Stomach (tissue), 4 donors: Measurements from ENCODE around the gene USP6NL.

ENCODE experiments used
- POLR2A ChIP-seq, 4 donors: fragments of 450-650 bp; IDR thresholded peaks; one replicate each; pipeline ENCODE4 v1.6.1; 2016; ENCODE audit warnings: antibody characterized with exemption in 4 of 4, control low read depth in 2 of 4, mild to moderate bottlenecking in 1 of 4, moderate library complexity in 1 of 4
- TF ChIP-seq, protein P1 (sequence below), 7 experiments: fragments of 450-650 bp in 4 of 7; fragments of 200-600 bp in 3 of 7; sonication (generic) in 3 of 7; IDR thresholded peaks; one replicate each; pipeline ENCODE4 v1.5.1; 2016 to 2019; ENCODE audit warnings: antibody characterized with exemption in 7 of 7, control low read depth in 2 of 7, mild to moderate bottlenecking in 1 of 7

GRCh38 chr10:11587722-11588259 is 23.7 kb downstream of the USP6NL start:
- TF ChIP-seq, protein P1, sequence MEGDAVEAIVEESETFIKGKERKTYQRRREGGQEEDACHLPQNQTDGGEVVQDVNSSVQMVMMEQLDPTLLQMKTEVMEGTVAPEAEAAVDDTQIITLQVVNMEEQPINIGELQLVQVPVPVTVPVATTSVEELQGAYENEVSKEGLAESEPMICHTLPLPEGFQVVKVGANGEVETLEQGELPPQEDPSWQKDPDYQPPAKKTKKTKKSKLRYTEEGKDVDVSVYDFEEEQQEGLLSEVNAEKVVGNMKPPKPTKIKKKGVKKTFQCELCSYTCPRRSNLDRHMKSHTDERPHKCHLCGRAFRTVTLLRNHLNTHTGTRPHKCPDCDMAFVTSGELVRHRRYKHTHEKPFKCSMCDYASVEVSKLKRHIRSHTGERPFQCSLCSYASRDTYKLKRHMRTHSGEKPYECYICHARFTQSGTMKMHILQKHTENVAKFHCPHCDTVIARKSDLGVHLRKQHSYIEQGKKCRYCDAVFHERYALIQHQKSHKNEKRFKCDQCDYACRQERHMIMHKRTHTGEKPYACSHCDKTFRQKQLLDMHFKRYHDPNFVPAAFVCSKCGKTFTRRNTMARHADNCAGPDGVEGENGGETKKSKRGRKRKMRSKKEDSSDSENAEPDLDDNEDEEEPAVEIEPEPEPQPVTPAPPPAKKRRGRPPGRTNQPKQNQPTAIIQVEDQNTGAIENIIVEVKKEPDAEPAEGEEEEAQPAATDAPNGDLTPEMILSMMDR (IDR thresholded peaks at IDR 0.05), result no peak
- no peak for TF ChIP-seq POLR2A (IDR thresholded peaks at IDR 0.05)
